ENCODE measurements around the gene SLC16A9. TPM values are rescaled to one million over a fixed set of nuclear protein-coding genes. Genes with fewer than 3 reads are reported as not detected.

Gene SLC16A9
- total and polyA plus RNA-seq, 12 donors = 0.12 to 3.3 (median 2.0) TPM

GRCh38 chr10:59631237-59631636, 78.4 kb downstream of the SLC16A9 start:
- Histone ChIP-seq H3K4me3 (no peak overlapping the region), H3K36me3 (no peaks in the 10 kb centered on the region), H3K27ac (no peak overlapping the region), H3K9me3 (no peaks in the 10 kb centered on the region), H3K4me1 (no peaks in the 10 kb centered on the region), H3K27me3 (peaks cover 0 to 19% (median 0%) of the 10 kb centered on the region in 7 donors)
- TF ChIP-seq, protein P1, sequence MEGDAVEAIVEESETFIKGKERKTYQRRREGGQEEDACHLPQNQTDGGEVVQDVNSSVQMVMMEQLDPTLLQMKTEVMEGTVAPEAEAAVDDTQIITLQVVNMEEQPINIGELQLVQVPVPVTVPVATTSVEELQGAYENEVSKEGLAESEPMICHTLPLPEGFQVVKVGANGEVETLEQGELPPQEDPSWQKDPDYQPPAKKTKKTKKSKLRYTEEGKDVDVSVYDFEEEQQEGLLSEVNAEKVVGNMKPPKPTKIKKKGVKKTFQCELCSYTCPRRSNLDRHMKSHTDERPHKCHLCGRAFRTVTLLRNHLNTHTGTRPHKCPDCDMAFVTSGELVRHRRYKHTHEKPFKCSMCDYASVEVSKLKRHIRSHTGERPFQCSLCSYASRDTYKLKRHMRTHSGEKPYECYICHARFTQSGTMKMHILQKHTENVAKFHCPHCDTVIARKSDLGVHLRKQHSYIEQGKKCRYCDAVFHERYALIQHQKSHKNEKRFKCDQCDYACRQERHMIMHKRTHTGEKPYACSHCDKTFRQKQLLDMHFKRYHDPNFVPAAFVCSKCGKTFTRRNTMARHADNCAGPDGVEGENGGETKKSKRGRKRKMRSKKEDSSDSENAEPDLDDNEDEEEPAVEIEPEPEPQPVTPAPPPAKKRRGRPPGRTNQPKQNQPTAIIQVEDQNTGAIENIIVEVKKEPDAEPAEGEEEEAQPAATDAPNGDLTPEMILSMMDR (IDR thresholded peaks at IDR 0.05) = no peak
- intact Hi-C loops (cut with DNase I) = loop anchor here in 1 of 10 donors (2.0 kb wide), 1 partner anchor 400 kb away; no protein-coding TSS in a partner anchor
- ATAC-seq = no peak
- DNase-seq = no peak

DNA sequence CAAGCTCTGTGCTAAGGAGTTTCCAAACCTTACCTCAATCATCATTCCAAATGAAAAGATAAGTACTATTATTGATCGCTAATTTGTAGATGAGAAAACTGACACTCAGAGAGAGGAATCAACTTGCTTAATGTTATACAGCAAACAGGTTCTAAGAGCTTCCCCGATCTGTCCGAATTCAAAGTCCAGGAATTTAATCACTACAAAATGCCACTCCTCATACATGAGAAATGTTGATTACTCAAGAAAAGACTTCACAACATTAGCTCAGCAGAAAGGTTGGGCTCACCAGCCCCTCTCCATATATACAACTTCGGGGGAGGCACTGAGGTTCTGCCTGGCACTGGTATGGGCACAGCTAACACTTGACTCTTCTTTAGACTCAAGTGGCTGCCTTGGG, 80.7 kb downstream of the SLC16A9 start:
- Histone ChIP-seq H3K9me3 (no peaks in the 10 kb centered on the region), H3K36me3 (no peaks in the 10 kb centered on the region), H3K27ac (no peak overlapping the region), H3K4me3 (no peak overlapping the region), H3K4me1 (peaks cover 0 to 4% (median 0%) of the 10 kb centered on the region in 9 donors), H3K27me3 (peaks cover 0 to 19% (median 0%) of the 10 kb centered on the region in 7 donors)
- intact Hi-C loops (cut with DNase I) = loop anchor here (5.0 to 10.0 kb wide), 15 partner anchors 176 to 1016 kb away; partner anchors contain the start of gene CCDC6 (in 4 of the 10)
- WGBS, 2 donors = 91 to 92% methylated on average over 4 of the region's 4 CpGs
- ATAC-seq (no peak), DNase-seq (no peak)
- TF ChIP-seq, protein P1 (IDR thresholded peaks at IDR 0.05) = no peak

DNA sequence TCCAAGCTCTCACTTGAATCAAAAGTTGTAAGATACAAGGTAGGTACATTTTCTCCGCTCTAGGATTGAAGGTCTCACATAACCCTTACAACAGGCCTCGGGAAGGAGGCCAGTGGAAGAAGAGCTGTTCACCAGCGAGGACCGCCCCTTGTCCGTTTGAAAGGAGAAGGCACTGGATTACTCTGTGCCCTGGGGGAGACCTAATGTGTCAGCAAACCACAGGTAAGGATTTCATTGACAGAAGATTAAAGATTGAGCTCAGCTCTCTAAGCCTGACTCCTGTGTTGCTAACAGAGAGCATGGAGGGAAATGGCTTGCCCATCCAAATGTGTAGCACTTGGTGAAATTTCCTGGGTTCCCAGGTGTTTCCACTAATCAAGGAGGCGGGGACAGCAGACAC, 81.2 kb downstream of the SLC16A9 start:
- no peak overlapping the region for H3K27ac ChIP-seq
- peaks cover 0 to 19% (median 0%) of the 10 kb centered on the region in 7 donors for H3K27me3 ChIP-seq
- H3K4me1 ChIP-seq = peaks cover 0 to 4% (median 0%) of the 10 kb centered on the region in 9 donors
- ATAC-seq (no peak), DNase-seq (no peak)
- 72 to 73% methylated on average over 6 of the region's 6 CpGs for WGBS, 2 donors
- TF ChIP-seq, protein P1 (IDR thresholded peaks at IDR 0.05) = no peak
- intact Hi-C loops (cut with DNase I) = loop anchor here (5.0 to 10.0 kb wide), 15 partner anchors 176 to 1016 kb away; partner anchors contain the start of gene CCDC6 (in 4 of the 10)
- H3K36me3 ChIP-seq = no peaks in the 10 kb centered on the region
- no peaks in the 10 kb centered on the region for H3K9me3 ChIP-seq
- no peak overlapping the region for H3K4me3 ChIP-seq

DNA sequence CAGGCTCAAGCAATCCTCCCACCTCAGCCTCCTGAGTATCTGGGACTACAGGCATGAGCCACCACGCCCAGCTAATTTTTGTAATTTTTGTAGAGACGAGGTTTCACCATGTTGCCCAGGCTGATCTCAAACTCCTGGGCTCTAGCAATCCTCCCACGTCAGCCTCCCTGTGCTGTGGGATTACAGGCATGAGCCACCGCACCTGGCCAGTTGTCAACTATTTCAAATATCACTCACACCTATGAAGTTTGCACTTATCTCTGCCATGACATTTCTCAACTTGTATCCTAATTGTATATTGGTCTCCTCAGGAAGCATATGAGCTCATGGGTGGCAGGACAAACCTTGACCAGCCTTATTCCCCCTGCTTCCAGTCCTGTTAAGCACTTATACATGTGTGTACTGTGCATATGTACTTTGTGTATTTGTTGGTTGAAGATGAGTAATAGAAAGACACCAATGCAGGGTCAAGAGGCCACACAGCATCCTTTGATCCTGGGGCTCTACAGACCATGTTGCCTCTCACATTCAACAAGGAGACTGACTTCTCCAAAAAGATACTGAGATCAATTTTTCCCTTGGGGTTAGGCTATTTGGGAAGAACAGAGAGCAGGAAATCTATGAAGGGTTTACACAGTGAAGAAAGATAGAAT, 82.2 kb downstream of the SLC16A9 start:
- Histone ChIP-seq H3K27me3 (peaks cover 0 to 12% (median 0%) of the 10 kb centered on the region in 7 donors), H3K9me3 (no peaks in the 10 kb centered on the region), H3K27ac (no peak overlapping the region), H3K4me1 (peaks cover 0 to 4% (median 0%) of the 10 kb centered on the region in 9 donors), H3K4me3 (no peak overlapping the region), H3K36me3 (no peaks in the 10 kb centered on the region)
- intact Hi-C loops (cut with DNase I) = loop anchor here (2.0 to 10.0 kb wide), 16 partner anchors 177 to 1017 kb away; partner anchors contain the start of gene CCDC6 (in 4 of the 10)
- no peak for ATAC-seq
- WGBS, 2 donors = 65 to 89% methylated on average over 4 of the region's 4 CpGs
- TF ChIP-seq, protein P1 (IDR thresholded peaks at IDR 0.05) = no peak
- DNase-seq = no peak
